Tibial nerve (tissue), 4 donors: ENCODE measurements around the gene LTBP2.

Source experiments
- EP300 ChIP-seq, 2 donors: sonication (generic); formaldehyde crosslinking; IDR thresholded peaks; one replicate each; pipeline ENCODE4 v1.6.1; 2017; ENCODE audit warnings: antibody characterized with exemption in 2 of 2, mild to moderate bottlenecking in 1 of 2
- POLR2A ChIP-seq, 2 donors: fragments of 450-650 bp; IDR thresholded peaks; one replicate each; pipeline ENCODE4 v1.6.1; 2017; ENCODE audit warnings: antibody characterized with exemption in 2 of 2, mild to moderate bottlenecking in 2 of 2, moderate library complexity in 2 of 2
- TF ChIP-seq, protein P1 (sequence below), 5 experiments: fragments of 200-600 bp in 3 of 5; fragments of 450-650 bp in 2 of 5; sonication (generic) in 3 of 5; IDR thresholded peaks; one replicate each; pipeline ENCODE4 v1.5.1; 2016 to 2019; ENCODE audit warnings: antibody characterized with exemption in 5 of 5, mild to moderate bottlenecking in 3 of 5, moderate library complexity in 2 of 5

DNA sequence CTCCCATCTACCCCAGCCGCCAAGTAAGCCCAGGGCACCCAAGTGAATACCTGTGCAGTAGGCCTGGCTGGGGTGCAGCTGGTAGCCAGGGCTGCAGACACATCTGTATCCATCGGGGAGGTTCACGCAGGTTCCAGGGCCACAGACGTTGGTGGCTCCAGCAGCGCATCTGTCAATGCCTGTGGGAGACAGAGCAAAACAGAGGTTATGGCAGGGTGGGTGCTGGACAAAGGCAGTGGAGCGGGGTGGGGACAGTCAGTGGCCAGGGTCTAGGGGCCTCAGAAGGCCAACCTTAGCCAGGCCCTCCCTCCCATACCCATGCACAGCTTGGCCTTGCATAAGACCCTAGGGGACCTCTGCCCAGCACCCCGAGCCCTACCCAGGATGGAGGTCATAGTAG, 89.3 kb downstream of the LTBP2 start:
- TF ChIP-seq, protein P1, sequence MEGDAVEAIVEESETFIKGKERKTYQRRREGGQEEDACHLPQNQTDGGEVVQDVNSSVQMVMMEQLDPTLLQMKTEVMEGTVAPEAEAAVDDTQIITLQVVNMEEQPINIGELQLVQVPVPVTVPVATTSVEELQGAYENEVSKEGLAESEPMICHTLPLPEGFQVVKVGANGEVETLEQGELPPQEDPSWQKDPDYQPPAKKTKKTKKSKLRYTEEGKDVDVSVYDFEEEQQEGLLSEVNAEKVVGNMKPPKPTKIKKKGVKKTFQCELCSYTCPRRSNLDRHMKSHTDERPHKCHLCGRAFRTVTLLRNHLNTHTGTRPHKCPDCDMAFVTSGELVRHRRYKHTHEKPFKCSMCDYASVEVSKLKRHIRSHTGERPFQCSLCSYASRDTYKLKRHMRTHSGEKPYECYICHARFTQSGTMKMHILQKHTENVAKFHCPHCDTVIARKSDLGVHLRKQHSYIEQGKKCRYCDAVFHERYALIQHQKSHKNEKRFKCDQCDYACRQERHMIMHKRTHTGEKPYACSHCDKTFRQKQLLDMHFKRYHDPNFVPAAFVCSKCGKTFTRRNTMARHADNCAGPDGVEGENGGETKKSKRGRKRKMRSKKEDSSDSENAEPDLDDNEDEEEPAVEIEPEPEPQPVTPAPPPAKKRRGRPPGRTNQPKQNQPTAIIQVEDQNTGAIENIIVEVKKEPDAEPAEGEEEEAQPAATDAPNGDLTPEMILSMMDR (IDR thresholded peaks at IDR 0.05), result no peak
- TF ChIP-seq EP300 (IDR thresholded peaks at IDR 0.05) (no peak), POLR2A (IDR thresholded peaks at IDR 0.05) (no peak)
